Measurements from ENCODE around the gene TMEM40.

DNA sequence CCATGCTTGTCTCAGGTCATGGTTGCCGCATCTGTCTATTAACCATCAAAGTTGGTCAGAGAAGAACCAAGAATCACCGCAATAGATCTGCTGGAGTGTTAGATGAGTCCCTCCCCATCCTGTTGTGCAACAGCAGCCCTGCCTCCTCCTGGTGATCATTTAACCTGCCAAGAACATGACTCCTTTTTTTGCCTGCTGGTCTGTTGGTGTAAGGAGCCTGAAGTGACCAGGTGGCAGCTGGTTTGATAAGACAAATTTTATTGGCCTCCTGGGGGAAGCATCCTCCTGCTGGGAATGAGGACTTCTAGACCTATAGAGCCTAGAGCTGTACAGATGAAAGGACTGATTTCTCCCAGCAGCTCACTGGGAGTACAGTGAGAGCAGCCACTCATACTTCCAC, 51.6 kb downstream of the TMEM40 start:
- TF ChIP-seq POLR2A (IDR thresholded peaks at IDR 0.05; ENCODE audit: low read length), result no peak
- TF ChIP-seq GATA1 (IDR thresholded peaks at IDR 0.05; ENCODE audit: low read depth, low read length), result no peak

Data from erythroblast (primary cell).